Retinal pigment epithelial cell (primary cell): ENCODE results near the gene AMBRA1.

Experiments
- DNase-seq: peaks from one replicate; pipeline ENCODE4 v3.0.0-alpha.2; 2010; ENCODE audit warnings: low read depth
- H3K4me3 ChIP-seq: 2 replicates; pipeline ENCODE4 v1.5.1; 2011; ENCODE audit warnings: mild to moderate bottlenecking, low read length, control low read depth, moderate library complexity
- CTCF ChIP-seq: conservative IDR thresholded peaks from 2 replicates; pipeline ENCODE4 v1.5.1; 2011; ENCODE audit warnings: low read depth, low read length, control low read depth, inconsistent platforms

The AMBRA1 gene

GRCh38 chr11:46574656-46575055 lies 19.2 kb downstream of the AMBRA1 start:
- DNase-seq: no peak
- no peak overlapping the region for H3K4me3 ChIP-seq
- no peak for TF ChIP-seq CTCF

GRCh38 chr11:46570790-46571398 lies 22.9 kb downstream of the AMBRA1 start:
- no peak for TF ChIP-seq CTCF
- no peak for DNase-seq
- H3K4me3 ChIP-seq: no peak overlapping the region

- DNase-seq: no peak
- TF ChIP-seq CTCF: no peak
- no peak overlapping the region for H3K4me3 ChIP-seq
These were observed 28.5 kb downstream of the AMBRA1 start for GRCh38 chr11:46565232-46565840.

GRCh38 chr11:46564459-46564858 lies 29.4 kb downstream of the AMBRA1 start:
- TF ChIP-seq CTCF: no peak
- peak; percentile 27 for DNase-seq
- no peak overlapping the region for H3K4me3 ChIP-seq

GRCh38 chr11:46562527-46562926 lies 31.3 kb downstream of the AMBRA1 start:
- no peak overlapping the region for H3K4me3 ChIP-seq
- no peak for TF ChIP-seq CTCF
- no peak for DNase-seq

GRCh38 chr11:46560300-46560991 lies 33.4 kb downstream of the AMBRA1 start:
- no peak for DNase-seq
- H3K4me3 ChIP-seq: no peak overlapping the region
- TF ChIP-seq CTCF: no peak

- H3K4me3 ChIP-seq: no peak overlapping the region
- no peak for DNase-seq
- TF ChIP-seq CTCF: no peak
These were observed 34.0 kb downstream of the AMBRA1 start for GRCh38 chr11:46559815-46560214.
